IMR-90 (cell line): Measurements from ENCODE around the gene AIP.

ENCODE experiments used
- BHLHE40 ChIP-seq: fragments of 150-350 bp; IDR thresholded peaks from 2 replicates; pipeline ENCODE4 v1.6.1; 2016; ENCODE audit warnings: mild to moderate bottlenecking, low read depth, low read length
- MAFK ChIP-seq: IDR thresholded peaks from 2 replicates; pipeline ENCODE4 v1.6.1; 2012; ENCODE audit warnings: low read depth, low read length, improper control_type of control experiment
- MXI1 ChIP-seq: IDR thresholded peaks from 2 replicates; pipeline ENCODE4 v1.6.1; 2012; ENCODE audit warnings: low read depth, mild to moderate bottlenecking, low read length, moderate library complexity, borderline replicate concordance
- POLR2A ChIP-seq: IDR thresholded peaks from 2 replicates; pipeline ENCODE4 v1.6.1; 2012; ENCODE audit warnings: mild to moderate bottlenecking, low read depth, low read length
- RAD21 ChIP-seq: IDR thresholded peaks from 2 replicates; pipeline ENCODE4 v1.6.1; 2012; ENCODE audit warnings: low read length, improper control_type of control experiment
- RFX5 ChIP-seq: IDR thresholded peaks from 2 replicates; pipeline ENCODE4 v1.8.0; 2012; ENCODE audit warnings: low read depth, mild to moderate bottlenecking, low read length, moderate library complexity
- SMC3 ChIP-seq: fragments of 150-350 bp; IDR thresholded peaks from 2 replicates; pipeline ENCODE4 v1.6.1; 2016; ENCODE audit warnings: low read depth, mild to moderate bottlenecking, antibody characterized with exemption, low read length, moderate library complexity
- TF ChIP-seq, protein P1 (sequence below): conservative IDR thresholded peaks from 2 replicates; pipeline ENCODE4 v1.5.1; 2012; ENCODE audit warnings: mild to moderate bottlenecking, low read depth, low read length, improper control_type of control experiment

DNA sequence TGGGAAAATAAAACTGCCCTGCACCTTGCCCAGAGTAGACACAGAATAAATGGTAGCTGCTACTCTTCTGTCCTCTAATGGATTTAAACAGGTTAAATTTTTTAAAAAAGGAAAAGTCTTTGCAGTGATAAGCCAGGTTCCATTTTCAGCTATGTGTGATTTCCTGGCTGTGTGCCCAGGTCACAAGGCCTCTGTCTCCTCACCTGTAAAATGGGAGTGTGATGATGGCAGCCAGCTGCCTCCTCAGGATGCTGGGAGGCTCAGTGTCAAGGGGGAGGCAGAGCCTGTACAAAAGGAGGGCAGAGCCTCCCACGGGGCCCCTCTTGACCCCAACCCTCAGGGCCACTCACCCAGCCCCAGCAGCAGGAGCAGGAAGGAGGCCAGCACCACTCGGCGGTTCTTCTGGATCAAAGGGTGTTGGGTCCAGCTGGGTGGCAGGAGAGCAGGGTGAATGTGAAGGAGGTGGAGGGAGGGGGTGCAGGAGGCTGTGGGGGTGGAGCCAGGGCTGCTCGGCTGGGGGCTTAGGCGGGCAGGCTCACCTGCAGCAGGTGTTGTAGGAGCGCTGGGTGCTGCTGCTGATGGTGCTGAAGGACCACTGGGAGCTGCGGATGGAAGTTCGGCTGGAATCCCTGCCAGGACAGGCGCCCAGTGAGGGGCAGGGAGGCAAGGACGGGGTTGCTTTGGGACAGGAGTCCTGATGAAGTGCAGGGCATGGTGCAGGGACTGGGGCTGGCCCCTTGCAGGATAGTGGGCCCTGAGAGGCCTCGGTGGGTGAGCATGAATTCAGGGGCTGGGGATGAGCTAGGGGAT is 15.7 kb upstream of the AIP start:
- no peak for TF ChIP-seq RAD21
- no peak for TF ChIP-seq POLR2A
- TF ChIP-seq BHLHE40 = no peak
- TF ChIP-seq, protein P1, sequence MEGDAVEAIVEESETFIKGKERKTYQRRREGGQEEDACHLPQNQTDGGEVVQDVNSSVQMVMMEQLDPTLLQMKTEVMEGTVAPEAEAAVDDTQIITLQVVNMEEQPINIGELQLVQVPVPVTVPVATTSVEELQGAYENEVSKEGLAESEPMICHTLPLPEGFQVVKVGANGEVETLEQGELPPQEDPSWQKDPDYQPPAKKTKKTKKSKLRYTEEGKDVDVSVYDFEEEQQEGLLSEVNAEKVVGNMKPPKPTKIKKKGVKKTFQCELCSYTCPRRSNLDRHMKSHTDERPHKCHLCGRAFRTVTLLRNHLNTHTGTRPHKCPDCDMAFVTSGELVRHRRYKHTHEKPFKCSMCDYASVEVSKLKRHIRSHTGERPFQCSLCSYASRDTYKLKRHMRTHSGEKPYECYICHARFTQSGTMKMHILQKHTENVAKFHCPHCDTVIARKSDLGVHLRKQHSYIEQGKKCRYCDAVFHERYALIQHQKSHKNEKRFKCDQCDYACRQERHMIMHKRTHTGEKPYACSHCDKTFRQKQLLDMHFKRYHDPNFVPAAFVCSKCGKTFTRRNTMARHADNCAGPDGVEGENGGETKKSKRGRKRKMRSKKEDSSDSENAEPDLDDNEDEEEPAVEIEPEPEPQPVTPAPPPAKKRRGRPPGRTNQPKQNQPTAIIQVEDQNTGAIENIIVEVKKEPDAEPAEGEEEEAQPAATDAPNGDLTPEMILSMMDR = no peak
- TF ChIP-seq MXI1 = no peak
- no peak for TF ChIP-seq MAFK
- no peak for TF ChIP-seq SMC3
- no peak for TF ChIP-seq RFX5
